NOMO-1 treated with DMSO at 0.1 percent for 48 hours (cell line): ENCODE measurements around the gene CYB5R4.

Experiments used
- DNase-seq: peaks from one replicate; lab custom pipeline; 2025; ENCODE audit not compliant: unreplicated experiment; lab: John Stamatoyannopoulos, UW

Gene CYB5R4

DNA sequence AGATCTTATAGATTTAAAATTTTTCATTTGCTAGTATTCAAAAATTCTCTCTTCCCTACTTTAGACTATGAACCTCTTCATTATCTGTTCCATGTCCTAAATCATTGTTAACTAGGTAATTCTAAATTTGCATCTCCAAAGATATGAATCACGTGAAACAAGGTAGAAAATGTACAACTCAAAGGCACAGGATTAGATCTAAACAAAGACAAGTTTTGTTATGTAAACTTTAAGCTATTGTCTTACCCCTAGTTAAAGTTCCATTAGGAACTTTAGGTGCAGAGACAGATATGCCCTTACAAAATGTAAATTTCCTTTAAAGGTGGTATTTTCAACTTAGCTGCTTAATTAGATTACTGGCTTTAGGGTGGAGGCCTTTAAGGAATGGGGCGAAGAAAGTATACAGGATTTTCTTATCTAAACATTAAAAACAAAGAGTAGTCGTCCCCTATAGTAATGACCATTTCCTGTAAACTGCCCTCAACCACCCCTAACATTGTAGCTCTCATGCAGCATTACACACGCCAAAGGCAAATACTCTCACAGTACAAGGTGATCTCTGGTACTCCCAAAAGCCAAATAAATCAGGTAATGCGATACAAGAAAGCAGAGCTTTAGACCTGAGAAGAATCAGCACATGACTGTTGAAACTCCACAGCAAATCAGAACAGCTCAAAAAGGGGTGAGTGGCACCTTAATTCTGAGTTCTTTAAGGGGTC is 116.7 kb downstream of the CYB5R4 start:
- no peak for DNase-seq

- DNase-seq = no peak
Measured at GRCh38 chr6:83976871-83977270, 117.4 kb downstream of the CYB5R4 start.

GRCh38 chr6:83978324-83978734 is 118.8 kb downstream of the CYB5R4 start:
- no peak for DNase-seq

DNA sequence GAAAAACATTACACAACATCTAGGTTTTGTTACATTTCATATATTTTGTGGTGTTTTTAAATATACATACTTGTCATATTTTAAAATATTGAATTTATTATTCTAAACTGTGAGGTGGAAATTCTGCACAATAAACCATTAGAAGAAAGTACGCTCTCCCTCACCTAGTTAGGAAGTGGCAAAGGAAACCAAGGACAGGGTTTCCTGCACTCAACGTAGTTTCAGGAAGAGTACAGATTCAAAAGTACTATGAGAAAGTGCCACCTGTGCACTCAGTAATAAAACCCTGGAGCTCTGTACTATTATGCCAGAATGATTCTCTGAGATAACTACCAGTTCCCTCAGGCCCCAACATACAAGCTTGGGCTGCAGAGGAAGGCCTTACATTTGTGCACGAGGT is 119.5 kb downstream of the CYB5R4 start:
- DNase-seq = no peak

DNA sequence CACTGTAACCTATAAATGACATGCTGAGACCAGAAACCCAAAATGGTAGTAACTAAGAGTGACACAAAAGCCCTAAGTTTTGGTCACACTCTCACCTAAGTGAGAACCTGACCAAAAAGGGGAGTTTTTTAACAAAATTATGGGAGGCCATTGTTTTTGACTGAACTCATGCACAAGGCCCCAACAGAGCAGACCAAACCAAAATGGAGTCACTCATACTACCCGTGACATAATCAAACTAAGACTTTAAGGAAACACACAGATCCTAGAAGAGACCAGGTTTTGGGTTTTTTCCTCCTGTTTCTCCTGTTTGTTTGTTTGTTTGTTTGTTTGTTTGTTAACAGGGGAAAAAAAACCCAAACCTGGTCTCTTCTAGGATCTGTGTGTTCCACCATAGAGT is 124.9 kb downstream of the CYB5R4 start:
- no peak for DNase-seq

- DNase-seq = no peak
Measured at GRCh38 chr6:83985308-83985713, 125.8 kb downstream of the CYB5R4 start.

GRCh38 chr6:83985715-83986114 is 126.2 kb downstream of the CYB5R4 start:
- no peak for DNase-seq

GRCh38 chr6:83998021-83998584 is 138.6 kb downstream of the CYB5R4 start:
- no peak for DNase-seq

DNA sequence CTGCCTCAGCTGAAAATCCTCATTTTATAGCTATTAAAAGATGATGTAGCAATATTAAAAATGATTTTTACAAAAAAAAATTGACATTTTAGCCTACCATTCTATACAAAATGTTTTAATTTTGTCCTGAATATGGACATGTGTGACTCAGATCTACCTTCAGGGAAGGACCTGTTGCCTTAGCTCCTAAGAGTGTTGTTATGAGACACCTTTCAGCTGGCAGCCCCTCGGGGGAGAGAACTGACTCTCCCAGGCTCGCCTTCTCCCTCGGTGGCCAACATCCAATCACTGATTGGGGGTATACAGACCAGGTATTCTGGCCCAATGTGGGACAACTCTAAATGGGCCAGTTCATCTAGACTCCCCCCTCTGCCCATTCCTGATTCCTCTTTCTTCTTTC is 141.6 kb downstream of the CYB5R4 start:
- no peak for DNase-seq

DNA sequence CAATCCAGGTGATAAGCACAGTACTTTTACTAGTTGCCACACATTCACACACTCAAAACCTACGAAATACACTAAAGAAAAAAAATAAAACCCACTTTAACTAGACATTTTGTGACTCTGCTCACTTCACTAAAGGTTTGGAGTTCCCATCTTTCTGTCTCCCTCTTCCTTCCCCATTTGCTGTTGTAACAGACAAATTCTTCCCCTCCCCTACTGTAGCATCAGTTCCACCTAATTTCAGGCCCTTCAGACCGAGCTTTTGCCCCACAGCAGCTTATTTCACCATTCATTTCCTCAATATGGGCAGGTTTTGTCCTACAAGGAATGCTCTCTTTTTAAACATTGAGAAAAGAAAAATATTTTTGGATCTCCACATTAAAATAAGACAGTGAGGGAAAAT is 142.7 kb downstream of the CYB5R4 start:
- no peak for DNase-seq

GRCh38 chr6:84003131-84003530 is 143.6 kb downstream of the CYB5R4 start:
- no peak for DNase-seq

DNA sequence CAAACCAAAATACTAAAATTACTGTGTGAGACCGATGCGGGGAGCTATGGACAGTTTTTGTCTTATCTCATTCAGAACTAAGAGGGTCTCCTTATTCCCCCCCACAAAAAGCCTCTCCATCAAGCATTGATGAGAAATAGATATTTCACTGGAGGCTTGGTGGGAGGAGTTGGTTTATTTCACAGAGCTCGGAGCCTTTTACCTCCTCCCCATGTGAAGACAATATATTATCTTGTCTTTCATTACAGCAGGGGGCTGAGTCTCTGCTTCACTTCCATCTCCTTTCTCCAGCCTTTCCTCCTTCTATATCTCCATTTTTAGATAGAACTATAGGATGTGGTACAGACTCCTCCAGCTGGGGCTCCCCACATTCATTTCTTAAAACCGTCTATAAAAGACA is 144.2 kb downstream of the CYB5R4 start:
- no peak for DNase-seq

DNA sequence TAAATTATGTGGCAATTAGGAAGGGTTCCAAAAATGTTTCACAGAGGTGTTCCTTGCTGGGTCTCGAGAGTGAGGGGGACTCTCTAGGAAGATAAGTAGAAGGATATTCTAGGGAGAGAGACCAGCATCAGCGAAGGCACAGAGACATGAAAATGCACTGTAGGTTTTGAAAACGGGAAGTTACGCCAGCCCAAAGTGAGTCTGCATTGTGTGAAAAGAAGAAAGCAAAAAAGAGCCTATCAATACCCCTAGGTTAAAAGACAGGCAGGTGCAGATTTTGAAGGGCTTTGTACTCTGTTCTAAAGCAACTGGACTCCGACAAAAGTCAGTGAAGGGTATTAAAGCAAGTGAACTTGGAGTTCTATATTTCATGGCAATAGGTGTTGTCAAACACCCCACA is 148.4 kb downstream of the CYB5R4 start:
- peak; percentile 43 for DNase-seq

GRCh38 chr6:84013354-84013753 is 153.9 kb downstream of the CYB5R4 start:
- no peak for DNase-seq

DNA sequence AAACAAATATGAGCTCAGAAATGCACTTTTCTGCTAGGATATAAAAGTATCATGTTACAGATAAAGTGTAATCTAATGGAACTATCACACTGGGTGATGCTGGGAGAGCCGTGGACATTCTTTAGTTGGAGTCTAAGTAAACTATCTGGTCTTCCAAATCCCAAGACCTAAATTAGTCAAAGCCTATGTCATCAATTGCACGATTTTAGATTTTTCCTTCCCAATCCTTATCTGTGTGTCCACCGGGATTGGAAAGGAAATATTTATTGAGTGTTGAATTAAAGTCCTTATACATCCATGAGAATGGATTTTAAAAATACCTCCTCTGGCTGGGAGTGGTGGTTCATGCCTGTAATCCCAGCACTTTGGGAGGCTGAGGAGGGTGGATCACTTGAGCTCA is 154.4 kb downstream of the CYB5R4 start:
- DNase-seq = no peak

DNA sequence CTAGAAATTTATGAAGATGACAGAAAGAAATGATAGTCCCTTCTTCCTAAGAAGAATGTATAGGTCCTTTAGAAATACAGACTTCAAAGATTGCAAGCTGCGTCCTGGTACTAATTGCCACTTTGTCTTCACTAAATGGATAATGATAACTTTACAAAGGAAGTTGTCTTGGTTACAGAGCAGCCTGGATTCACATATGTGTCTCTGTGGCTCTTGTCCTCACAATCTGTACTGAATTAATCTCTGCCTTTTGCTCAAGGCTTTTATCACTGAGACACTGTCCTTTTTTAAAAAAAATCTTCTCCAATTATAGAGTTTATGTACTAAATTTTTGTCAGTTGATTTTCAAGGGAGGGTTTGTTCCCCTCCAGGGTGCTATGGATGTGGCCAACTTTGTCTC is 156.5 kb downstream of the CYB5R4 start:
- no peak for DNase-seq
